RWPE2 (cell line): ENCODE data around the gene FAM163A.

ENCODE experiments used
- ATAC-seq: fragments of 200-7000 bp; cut with Tn5 transposase; 3 replicates; pipeline ENCODE4 v1.9.1; 2021; ENCODE audit warnings: low read depth
- DNase-seq: peaks from one replicate; pipeline ENCODE4 v3.0.0-alpha.2; 2020; ENCODE audit warnings: low spot score
- H3K27ac ChIP-seq: fragments of 450-650 bp; 2 replicates; pipeline ENCODE4 v1.5.1; 2017; ENCODE audit warnings: mild to moderate bottlenecking; ENCODE audit not compliant: poor library complexity, severe bottlenecking
- H3K27me3 ChIP-seq: fragments of 250-450 bp; sonication (Bioruptor Pico); 2 replicates; pipeline ENCODE4 v1.5.1; 2021; ENCODE audit warnings: mild to moderate bottlenecking, moderate library complexity; ENCODE audit not compliant: insufficient read depth, poor library complexity, severe bottlenecking
- H3K36me3 ChIP-seq: fragments of 250-450 bp; sonication (Bioruptor Pico); 2 replicates; pipeline ENCODE4 v1.5.1; 2020; ENCODE audit warnings: low read depth, mild to moderate bottlenecking, moderate library complexity
- H3K4me1 ChIP-seq: fragments of 250-450 bp; sonication (Bioruptor Pico); 2 replicates; pipeline ENCODE4 v1.5.1; 2021; ENCODE audit warnings: mild to moderate bottlenecking, moderate library complexity; ENCODE audit not compliant: insufficient read depth, poor library complexity, severe bottlenecking
- H3K4me3 ChIP-seq: fragments of 250-450 bp; sonication (Bioruptor Pico); 2 replicates; pipeline ENCODE4 v1.5.1; 2021; ENCODE audit warnings: mild to moderate bottlenecking, moderate library complexity; ENCODE audit not compliant: severe bottlenecking
- H3K9me3 ChIP-seq: fragments of 250-450 bp; sonication (Bioruptor Pico); 2 replicates; pipeline ENCODE4 v1.5.1; 2021; ENCODE audit warnings: mild to moderate bottlenecking, moderate library complexity; ENCODE audit not compliant: severe bottlenecking
- CTCF ChIP-seq: fragments of 450-650 bp; IDR thresholded peaks from one replicate; pipeline ENCODE4 v1.5.1; 2017; ENCODE audit warnings: mild to moderate bottlenecking, moderate library complexity; ENCODE audit not compliant: poor library complexity, severe bottlenecking

The FAM163A gene

GRCh38 chr1:179808503-179808902 lies 65.4 kb downstream of the FAM163A start:
- peaks cover 3% of the 10 kb centered on the region for H3K27me3 ChIP-seq
- no peak overlapping the region for H3K27ac ChIP-seq
- no peaks in the 10 kb centered on the region for H3K9me3 ChIP-seq
- H3K36me3 ChIP-seq: no peaks in the 10 kb centered on the region
- no peak for DNase-seq
- no peak for TF ChIP-seq CTCF
- ATAC-seq: no peak
- no peak overlapping the region for H3K4me3 ChIP-seq
- no peaks in the 10 kb centered on the region for H3K4me1 ChIP-seq

DNA sequence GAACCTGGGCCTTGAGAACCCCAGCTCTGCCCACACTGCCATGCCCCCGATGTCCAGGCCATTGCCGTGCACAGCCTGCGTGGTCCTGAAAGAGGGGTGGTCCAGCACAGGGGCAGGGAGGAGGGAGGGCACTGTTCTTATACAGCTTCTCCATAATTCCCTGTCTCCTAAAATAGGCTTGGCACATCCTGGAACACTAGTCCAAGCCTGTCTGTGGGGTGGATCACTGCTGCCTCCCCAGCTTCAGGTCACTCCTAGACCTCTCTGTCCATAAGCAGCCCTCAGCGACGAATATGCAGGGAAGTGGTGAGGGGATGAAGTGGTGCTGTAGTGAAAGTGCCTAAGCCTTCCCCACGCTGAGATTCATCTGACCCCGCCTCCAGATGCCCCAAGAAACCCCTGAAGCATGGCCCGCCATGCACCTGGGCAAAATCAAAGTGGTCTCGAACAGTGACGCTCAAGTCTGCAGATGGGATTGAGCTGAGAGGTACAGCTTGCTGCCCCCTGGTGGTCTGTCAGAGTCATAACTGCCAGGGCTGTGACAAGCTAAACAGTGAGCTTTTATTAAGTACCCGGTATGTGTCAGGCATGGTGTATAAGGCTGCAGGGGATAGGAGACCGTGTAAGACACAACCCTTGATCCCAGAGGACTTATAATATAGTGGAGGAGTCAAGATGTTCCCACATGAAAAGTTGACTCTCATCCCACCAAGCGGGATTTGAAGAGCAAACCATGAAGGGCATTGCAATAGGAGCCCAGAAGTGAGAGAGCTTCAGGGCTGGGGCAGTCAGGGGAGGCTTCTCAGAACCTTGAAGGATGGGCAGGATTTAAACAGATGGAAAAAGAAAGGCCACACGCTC lies 66.6 kb downstream of the FAM163A start:
- Histone ChIP-seq H3K27ac (no peak overlapping the region), H3K36me3 (no peaks in the 10 kb centered on the region), H3K4me1 (no peaks in the 10 kb centered on the region), H3K4me3 (no peak overlapping the region), H3K27me3 (peaks cover 3% of the 10 kb centered on the region), H3K9me3 (no peaks in the 10 kb centered on the region)
- DNase-seq (no peak), ATAC-seq (peak; percentile 58)
- TF ChIP-seq CTCF: peak; percentile 89

DNA sequence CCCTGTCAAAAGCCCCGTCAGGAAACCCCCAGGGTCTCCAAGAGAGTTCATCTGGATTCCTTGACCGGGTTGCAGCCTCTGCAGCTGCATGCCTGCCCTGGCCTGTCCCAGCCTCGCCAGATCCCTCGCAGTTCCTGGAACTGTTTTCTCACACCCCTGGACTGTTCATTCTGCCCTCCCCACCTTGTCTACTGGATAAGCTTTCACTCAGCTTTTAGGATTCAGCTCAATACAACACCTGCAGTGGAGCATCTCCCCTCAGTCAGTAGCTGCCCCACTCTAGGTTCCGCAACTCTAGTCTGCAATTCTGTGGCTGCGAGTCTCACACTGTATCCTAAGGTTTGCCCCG lies 67.2 kb downstream of the FAM163A start:
- H3K36me3 ChIP-seq: no peaks in the 10 kb centered on the region
- H3K27me3 ChIP-seq: peaks cover 3% of the 10 kb centered on the region
- H3K9me3 ChIP-seq: no peaks in the 10 kb centered on the region
- no peak for ATAC-seq
- no peak overlapping the region for H3K27ac ChIP-seq
- no peaks in the 10 kb centered on the region for H3K4me1 ChIP-seq
- TF ChIP-seq CTCF: no peak
- DNase-seq: no peak
- no peak overlapping the region for H3K4me3 ChIP-seq

GRCh38 chr1:179812501-179813292 lies 69.6 kb downstream of the FAM163A start:
- Histone ChIP-seq H3K4me1 (no peaks in the 10 kb centered on the region), H3K36me3 (no peaks in the 10 kb centered on the region), H3K4me3 (no peak overlapping the region), H3K9me3 (no peaks in the 10 kb centered on the region), H3K27me3 (peaks cover 3% of the 10 kb centered on the region), H3K27ac (no peak overlapping the region)
- DNase-seq: no peak
- no peak for TF ChIP-seq CTCF
- no peak for ATAC-seq
